CD4-positive, alpha-beta T cell treated with Interleukin-2 at 100 ng/mL for 4 hours (primary cell): ENCODE measurements around the gene CYTH3.

ENCODE experiments used
- DNase-seq: peaks from one replicate; pipeline ENCODE4 v3.0.0-alpha.2; 2020; ENCODE audit warnings: low spot score

CYTH3 gene

GRCh38 chr7:6149996-6150395 is 122.4 kb downstream of the CYTH3 start:
- DNase-seq, result no peak

- no peak for DNase-seq
Observed at GRCh38 chr7:6148724-6149360, 123.6 kb downstream of the CYTH3 start.

- DNase-seq, result no peak
Observed at GRCh38 chr7:6147627-6148026, 124.8 kb downstream of the CYTH3 start.

- no peak for DNase-seq
Observed at GRCh38 chr7:6146666-6147065, 125.8 kb downstream of the CYTH3 start.

- no peak for DNase-seq
Observed at GRCh38 chr7:6143997-6144396, 128.4 kb downstream of the CYTH3 start.

GRCh38 chr7:6142871-6143380 is 129.5 kb downstream of the CYTH3 start:
- DNase-seq, result no peak

GRCh38 chr7:6139189-6139996 is 133.0 kb downstream of the CYTH3 start:
- no peak for DNase-seq

GRCh38 chr7:6136475-6136874 is 135.9 kb downstream of the CYTH3 start:
- no peak for DNase-seq

GRCh38 chr7:6133249-6133648 is 139.2 kb downstream of the CYTH3 start:
- no peak for DNase-seq

- no peak for DNase-seq
Observed at GRCh38 chr7:6130007-6130587, 142.3 kb downstream of the CYTH3 start.

GRCh38 chr7:6128205-6128604 is 144.2 kb downstream of the CYTH3 start:
- DNase-seq, result no peak

GRCh38 chr7:6127110-6127490 is 145.3 kb downstream of the CYTH3 start:
- DNase-seq, result no peak

- DNase-seq, result no peak
Observed at GRCh38 chr7:6123843-6124242, 148.6 kb downstream of the CYTH3 start.

GRCh38 chr7:6121141-6121540 is 151.3 kb downstream of the CYTH3 start:
- peak; percentile 16 for DNase-seq

- DNase-seq, result no peak
Observed at GRCh38 chr7:6117533-6117932, 154.9 kb downstream of the CYTH3 start.

GRCh38 chr7:6116211-6116610 is 156.2 kb downstream of the CYTH3 start:
- no peak for DNase-seq
